DOHH2 (cell line): ENCODE measurements around the gene RAD51B.

Experiments
- CTCF ChIP-seq: fragments of 200-600 bp; sonication (generic); IDR thresholded peaks from one replicate; pipeline ENCODE4 v1.5.1; 2014; ENCODE audit warnings: antibody characterized with exemption, mild to moderate bottlenecking, low read depth, low read length; ENCODE audit not compliant: poor library complexity, severe bottlenecking
- EZH2phosphoT487 ChIP-seq: fragments of 200-600 bp; sonication (generic); IDR thresholded peaks from 2 replicates; pipeline ENCODE4 v1.6.1; 2017; ENCODE audit warnings: borderline replicate concordance, mild to moderate bottlenecking, antibody characterized with exemption, low read length, moderate library complexity, mixed read lengths

- TF ChIP-seq CTCF, result no peak
- no peak for TF ChIP-seq EZH2phosphoT487
Measured at GRCh38 chr14:68770553-68771286, 951.1 kb downstream of the RAD51B start.
